ENCODE data around the gene CES3. TPM values are rescaled to one million over a fixed set of nuclear protein-coding genes. Genes with fewer than 3 reads are reported as not detected.

The CES3 gene
- total RNA-seq, 1 experiment from 2014 or later: 0.64 TPM

DNA sequence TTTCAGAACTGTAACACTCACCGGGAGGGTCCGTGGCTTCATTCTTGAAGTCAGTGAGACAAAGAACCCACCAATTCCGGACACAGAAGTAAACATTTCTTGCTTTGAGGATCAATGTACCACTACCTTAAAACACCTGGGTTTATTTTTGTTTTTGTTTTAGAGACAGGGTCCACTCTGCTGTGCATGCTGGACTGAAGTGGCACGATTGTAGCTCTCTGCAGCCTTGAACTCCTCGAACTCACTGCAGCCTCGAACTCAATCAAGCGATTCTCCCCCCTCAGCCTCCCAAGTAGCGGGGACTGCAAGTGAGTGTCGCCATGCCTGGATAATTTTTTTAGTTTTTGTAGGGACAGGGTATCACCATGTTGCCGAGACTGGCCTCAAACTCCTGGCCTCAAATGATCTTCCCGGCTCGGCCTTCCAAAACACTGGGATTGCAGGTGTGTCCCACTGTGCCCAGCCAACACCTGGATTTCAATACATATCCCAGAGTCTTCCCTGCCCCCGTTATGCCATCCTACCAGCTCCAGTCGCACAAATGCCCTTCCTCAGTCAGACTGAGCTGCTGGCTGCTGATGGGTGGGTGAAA is 14.3 kb downstream of the CES3 start:
- DNase-seq: no peak
- no peaks in the 10 kb centered on the region for H3K9me3 Mint-ChIP-seq (ENCODE audit: low read depth, unreplicated experiment)
- intact Hi-C loops (cut with micrococcal nuclease; ENCODE audit: unreplicated experiment): loop anchor here (5.0 kb wide), 2 partner anchors 42 to 177 kb away; partner anchors contain the start of gene B3GNT9
- no peak overlapping the region for H3K27ac Mint-ChIP-seq (ENCODE audit: unreplicated experiment)
- no peaks in the 10 kb centered on the region for H3K36me3 Mint-ChIP-seq (ENCODE audit: insufficient read depth, unreplicated experiment)
- TF ChIP-seq, protein P1, sequence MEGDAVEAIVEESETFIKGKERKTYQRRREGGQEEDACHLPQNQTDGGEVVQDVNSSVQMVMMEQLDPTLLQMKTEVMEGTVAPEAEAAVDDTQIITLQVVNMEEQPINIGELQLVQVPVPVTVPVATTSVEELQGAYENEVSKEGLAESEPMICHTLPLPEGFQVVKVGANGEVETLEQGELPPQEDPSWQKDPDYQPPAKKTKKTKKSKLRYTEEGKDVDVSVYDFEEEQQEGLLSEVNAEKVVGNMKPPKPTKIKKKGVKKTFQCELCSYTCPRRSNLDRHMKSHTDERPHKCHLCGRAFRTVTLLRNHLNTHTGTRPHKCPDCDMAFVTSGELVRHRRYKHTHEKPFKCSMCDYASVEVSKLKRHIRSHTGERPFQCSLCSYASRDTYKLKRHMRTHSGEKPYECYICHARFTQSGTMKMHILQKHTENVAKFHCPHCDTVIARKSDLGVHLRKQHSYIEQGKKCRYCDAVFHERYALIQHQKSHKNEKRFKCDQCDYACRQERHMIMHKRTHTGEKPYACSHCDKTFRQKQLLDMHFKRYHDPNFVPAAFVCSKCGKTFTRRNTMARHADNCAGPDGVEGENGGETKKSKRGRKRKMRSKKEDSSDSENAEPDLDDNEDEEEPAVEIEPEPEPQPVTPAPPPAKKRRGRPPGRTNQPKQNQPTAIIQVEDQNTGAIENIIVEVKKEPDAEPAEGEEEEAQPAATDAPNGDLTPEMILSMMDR (IDR thresholded peaks at IDR 0.05; ENCODE audit: unreplicated experiment): no peak
- CTCF ChIA-PET: interaction anchor here (1.1 to 1.2 kb wide), 3 partner anchors 21 to 211 kb away, joined by 3 to 5 read pairs (median 3); no protein-coding TSS in a partner anchor
- no peak overlapping the region for H3K4me3 Mint-ChIP-seq (ENCODE audit: low read depth, unreplicated experiment)
- no peaks in the 10 kb centered on the region for H3K4me1 Mint-ChIP-seq (ENCODE audit: low read depth, unreplicated experiment)
- BruUV-seq (replicated peaks): no TSS peak
- H3K27me3 Mint-ChIP-seq (ENCODE audit: unreplicated experiment): peaks cover 39% of the 10 kb centered on the region

- TF ChIP-seq, protein P1 (IDR thresholded peaks at IDR 0.05; ENCODE audit: unreplicated experiment): no peak
- DNase-seq: no peak
- no peak overlapping the region for H3K27ac Mint-ChIP-seq (ENCODE audit: unreplicated experiment)
- H3K27me3 Mint-ChIP-seq (ENCODE audit: unreplicated experiment): peaks cover 32% of the 10 kb centered on the region
- H3K36me3 Mint-ChIP-seq (ENCODE audit: insufficient read depth, unreplicated experiment): no peaks in the 10 kb centered on the region
- H3K4me3 Mint-ChIP-seq (ENCODE audit: low read depth, unreplicated experiment): no peak overlapping the region
- no peaks in the 10 kb centered on the region for H3K4me1 Mint-ChIP-seq (ENCODE audit: low read depth, unreplicated experiment)
- intact Hi-C loops (cut with micrococcal nuclease; ENCODE audit: unreplicated experiment): loop anchor here (1.0 to 5.0 kb wide), 4 partner anchors 41 to 209 kb away; partner anchors contain the start of gene B3GNT9
- CTCF ChIA-PET: interaction anchor here (1.1 kb wide), 1 partner anchor 41 kb away, joined by 3 read pairs; no protein-coding TSS in a partner anchor
- BruUV-seq (replicated peaks): no TSS peak
- H3K9me3 Mint-ChIP-seq (ENCODE audit: low read depth, unreplicated experiment): no peaks in the 10 kb centered on the region
These were observed 15.7 kb downstream of the CES3 start for GRCh38 chr16:66976746-66977145.

GRCh38 chr16:66977341-66978113 is 16.5 kb downstream of the CES3 start:
- no peaks in the 10 kb centered on the region for H3K4me1 Mint-ChIP-seq (ENCODE audit: low read depth, unreplicated experiment)
- no peaks in the 10 kb centered on the region for H3K36me3 Mint-ChIP-seq (ENCODE audit: insufficient read depth, unreplicated experiment)
- intact Hi-C loops (cut with micrococcal nuclease; ENCODE audit: unreplicated experiment): loop anchor here (1.0 to 5.0 kb wide), 4 partner anchors 40 to 208 kb away; partner anchors contain the start of gene B3GNT9
- DNase-seq: peak; percentile 94
- no TSS peak for BruUV-seq (replicated peaks)
- H3K27ac Mint-ChIP-seq (ENCODE audit: unreplicated experiment): no peak overlapping the region
- H3K27me3 Mint-ChIP-seq (ENCODE audit: unreplicated experiment): peaks cover 32% of the 10 kb centered on the region
- no peaks in the 10 kb centered on the region for H3K9me3 Mint-ChIP-seq (ENCODE audit: low read depth, unreplicated experiment)
- no peak overlapping the region for H3K4me3 Mint-ChIP-seq (ENCODE audit: low read depth, unreplicated experiment)
- TF ChIP-seq, protein P1 (IDR thresholded peaks at IDR 0.05; ENCODE audit: unreplicated experiment): peak; percentile 95
- CTCF ChIA-PET: no interaction called here

DNA sequence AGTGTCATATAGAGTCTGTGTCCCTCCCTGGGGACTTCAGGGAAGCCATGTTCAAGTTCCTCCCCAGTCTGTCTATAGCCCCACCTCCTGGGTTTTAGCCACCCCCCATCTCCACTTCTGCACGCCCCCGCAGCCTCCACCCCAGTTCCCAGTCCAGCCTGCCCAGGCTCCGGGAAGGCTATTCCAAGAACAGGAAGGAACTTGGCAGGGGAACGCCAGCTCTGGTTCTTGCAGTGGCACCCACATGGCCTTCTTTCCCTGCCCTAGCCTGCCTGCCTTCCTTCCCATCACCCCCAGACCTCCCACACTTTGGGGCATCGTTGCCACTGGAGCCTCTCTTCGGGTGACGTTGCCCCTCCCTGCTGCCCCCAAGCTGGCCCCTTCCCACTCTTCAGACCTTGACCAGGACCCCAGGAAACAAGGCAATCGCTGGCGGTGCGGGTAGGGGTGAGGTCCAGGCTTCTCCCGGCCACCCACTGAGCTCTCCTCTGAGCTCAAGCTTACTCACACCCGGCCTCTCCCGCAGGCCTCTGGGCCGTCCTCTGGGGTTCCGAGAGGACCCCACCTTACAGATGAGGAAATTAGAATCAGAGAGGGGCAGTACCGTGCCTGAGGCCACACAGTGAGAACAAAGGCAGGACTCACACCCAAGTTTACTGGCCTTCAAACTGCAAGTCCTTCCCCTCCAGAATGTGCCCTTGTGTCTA is 18.1 kb downstream of the CES3 start:
- CTCF ChIA-PET: no interaction called here
- H3K27me3 Mint-ChIP-seq (ENCODE audit: unreplicated experiment): peaks cover 24% of the 10 kb centered on the region
- TF ChIP-seq, protein P1 (IDR thresholded peaks at IDR 0.05; ENCODE audit: unreplicated experiment): no peak
- no peaks in the 10 kb centered on the region for H3K4me1 Mint-ChIP-seq (ENCODE audit: low read depth, unreplicated experiment)
- no TSS peak for BruUV-seq (replicated peaks)
- no peak overlapping the region for H3K27ac Mint-ChIP-seq (ENCODE audit: unreplicated experiment)
- no peak for DNase-seq
- intact Hi-C loops (cut with micrococcal nuclease; ENCODE audit: unreplicated experiment): loop anchor here (5.0 kb wide), 2 partner anchors 38 to 173 kb away; partner anchors contain the start of gene B3GNT9
- no peaks in the 10 kb centered on the region for H3K9me3 Mint-ChIP-seq (ENCODE audit: low read depth, unreplicated experiment)
- H3K4me3 Mint-ChIP-seq (ENCODE audit: low read depth, unreplicated experiment): no peak overlapping the region
- H3K36me3 Mint-ChIP-seq (ENCODE audit: insufficient read depth, unreplicated experiment): no peaks in the 10 kb centered on the region
